Fibroblast of lung (primary cell): ENCODE measurements around the gene ZNF425.

Experiments used
- EZH2 ChIP-seq: IDR thresholded peaks from 2 replicates; pipeline ENCODE4 v1.5.1; 2012; ENCODE audit warnings: low read length, control low read depth, mild to moderate bottlenecking; ENCODE audit errors: missing control alignments
- TF ChIP-seq, protein P1 (sequence below), 2 donors: IDR thresholded peaks in 1 of 2; conservative IDR thresholded peaks in 1 of 2; 1 replicate in 1 of 2; 2 replicates in 1 of 2; pipeline ENCODE4 v1.5.1; 2011 to 2012; ENCODE audit warnings: low read length in 2 of 2, control low read depth in 1 of 2, inconsistent platforms in 1 of 2, low read depth in 1 of 2, mild to moderate bottlenecking in 1 of 2

DNA sequence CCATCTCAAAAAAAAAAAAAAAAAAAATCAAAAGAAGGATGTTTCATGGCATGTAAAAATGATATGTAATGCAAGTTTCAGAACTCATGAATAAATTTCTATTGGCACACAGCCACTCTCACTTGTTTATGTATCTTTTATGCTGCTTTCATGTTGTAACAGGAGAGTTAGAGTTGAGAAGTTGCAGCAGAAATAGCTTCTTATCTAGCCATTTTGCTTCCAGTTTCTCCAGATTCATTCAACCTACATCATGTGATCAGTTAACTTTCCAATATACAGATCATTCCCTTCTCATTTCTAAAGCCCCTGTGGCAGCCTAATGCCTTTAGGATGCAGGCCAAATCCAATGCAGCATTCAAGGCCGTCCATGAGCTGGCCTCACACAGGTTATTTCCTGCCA lies 66.0 kb downstream of the ZNF425 start:
- TF ChIP-seq, protein P1, sequence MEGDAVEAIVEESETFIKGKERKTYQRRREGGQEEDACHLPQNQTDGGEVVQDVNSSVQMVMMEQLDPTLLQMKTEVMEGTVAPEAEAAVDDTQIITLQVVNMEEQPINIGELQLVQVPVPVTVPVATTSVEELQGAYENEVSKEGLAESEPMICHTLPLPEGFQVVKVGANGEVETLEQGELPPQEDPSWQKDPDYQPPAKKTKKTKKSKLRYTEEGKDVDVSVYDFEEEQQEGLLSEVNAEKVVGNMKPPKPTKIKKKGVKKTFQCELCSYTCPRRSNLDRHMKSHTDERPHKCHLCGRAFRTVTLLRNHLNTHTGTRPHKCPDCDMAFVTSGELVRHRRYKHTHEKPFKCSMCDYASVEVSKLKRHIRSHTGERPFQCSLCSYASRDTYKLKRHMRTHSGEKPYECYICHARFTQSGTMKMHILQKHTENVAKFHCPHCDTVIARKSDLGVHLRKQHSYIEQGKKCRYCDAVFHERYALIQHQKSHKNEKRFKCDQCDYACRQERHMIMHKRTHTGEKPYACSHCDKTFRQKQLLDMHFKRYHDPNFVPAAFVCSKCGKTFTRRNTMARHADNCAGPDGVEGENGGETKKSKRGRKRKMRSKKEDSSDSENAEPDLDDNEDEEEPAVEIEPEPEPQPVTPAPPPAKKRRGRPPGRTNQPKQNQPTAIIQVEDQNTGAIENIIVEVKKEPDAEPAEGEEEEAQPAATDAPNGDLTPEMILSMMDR (conservative IDR thresholded peaks at IDR 0.05 in 1 of 2, IDR thresholded peaks at IDR 0.05 in 1 of 2; ENCODE audit: low read depth in 1 of 2, low read length in 2 of 2) = no peak
- TF ChIP-seq EZH2 = no peak
